HTR-8/SVneo (cell line): ENCODE measurements around the gene LRPAP1.
A peak's percentile ranks its signal among the peaks of the same experiment; 100 is the strongest.
"Not testable (repeated sequence)": the region's sequence is repeated elsewhere in the genome, so short reads cannot be mapped to it uniquely, and the experiment has no call there.

Source experiments
- DNase-seq: peaks from one replicate; pipeline ENCODE4 v3.0.0; 2011; ENCODE audit warnings: low spot score, mixed read lengths; ENCODE audit not compliant: insufficient read length
- FAIRE-seq: peaks from 2 replicates; lab custom pipeline; 2011; peaks lifted over from hg19 to GRCh38; lab: Jason Lieb, UNC

The LRPAP1 gene

DNA sequence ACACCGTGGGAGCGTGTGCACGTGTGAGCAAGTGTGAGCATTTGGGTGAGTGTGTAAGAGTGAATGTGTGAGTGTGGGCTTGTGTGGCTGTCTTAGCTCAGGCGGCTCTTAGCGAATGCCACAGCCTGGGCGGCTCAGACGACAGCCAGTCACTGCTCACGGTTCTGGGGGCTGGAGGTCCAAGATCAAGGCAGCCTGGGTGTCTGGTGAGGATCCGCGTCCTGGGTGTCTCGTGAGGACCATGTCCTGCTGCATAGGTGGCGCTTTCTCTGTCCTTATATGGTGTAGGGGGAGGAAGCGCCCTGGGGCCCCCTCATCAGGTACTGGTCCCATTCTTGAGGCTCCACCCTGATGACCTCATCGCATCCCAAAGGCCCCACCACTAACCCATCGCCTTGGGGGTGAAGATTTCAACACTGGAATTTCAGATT, 64.6 kb downstream of the LRPAP1 start:
- no peak for FAIRE-seq

GRCh38 chr4:3466691-3467600, 65.3 kb downstream of the LRPAP1 start:
- FAIRE-seq (no peak), DNase-seq (no peak)

More for the DNA sequence above, 64.6 kb downstream of the LRPAP1 start:
- no peak for DNase-seq

DNA sequence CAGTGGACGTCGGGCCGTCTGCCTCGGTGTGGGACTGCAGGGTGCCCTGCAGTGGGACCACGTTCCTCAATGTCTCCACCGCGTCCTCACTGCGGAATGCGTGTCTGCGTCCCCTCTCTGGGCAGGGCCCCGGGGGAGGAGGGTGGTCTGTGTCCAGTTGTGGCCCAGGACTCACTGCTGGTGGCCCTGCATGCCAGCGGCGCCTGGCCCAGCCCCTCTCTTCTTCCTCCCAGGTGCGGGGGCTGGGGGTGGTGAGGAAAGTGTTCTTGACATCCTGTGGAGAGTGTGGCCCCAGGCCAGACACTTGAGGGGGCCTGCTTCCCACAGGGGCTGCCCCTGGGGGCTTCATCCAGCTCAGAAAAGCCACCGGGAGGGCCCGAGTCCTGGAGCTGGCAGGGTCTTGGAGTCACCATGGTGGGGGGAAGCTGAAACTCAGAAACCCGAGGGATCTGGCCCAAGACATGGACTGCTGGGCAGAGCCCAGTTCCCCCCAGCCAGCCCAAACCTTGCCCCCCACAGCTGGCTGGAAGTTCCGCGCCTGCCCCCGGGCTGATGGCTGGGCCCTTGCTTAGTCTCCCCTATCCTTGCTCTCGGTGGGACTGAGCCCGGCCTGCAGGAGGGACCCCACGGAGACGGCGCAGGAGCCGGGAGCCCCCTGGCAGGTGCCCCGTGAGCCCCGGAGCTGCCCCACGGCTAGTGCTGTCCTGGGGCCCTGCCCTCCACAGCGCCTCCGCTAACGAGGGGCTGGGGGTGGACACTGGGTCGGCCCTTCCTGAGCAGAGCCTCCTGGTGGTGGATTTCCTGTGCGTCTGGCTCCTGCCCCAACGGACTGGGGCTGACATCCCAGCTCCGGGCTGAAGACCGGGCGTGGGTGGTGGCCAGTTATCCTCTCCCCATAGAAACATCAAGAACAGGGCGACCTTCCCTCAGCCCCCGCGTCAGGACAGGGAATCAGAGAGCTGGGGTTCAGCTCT, 66.2 kb downstream of the LRPAP1 start:
- no peak for DNase-seq
- FAIRE-seq: no peak

DNA sequence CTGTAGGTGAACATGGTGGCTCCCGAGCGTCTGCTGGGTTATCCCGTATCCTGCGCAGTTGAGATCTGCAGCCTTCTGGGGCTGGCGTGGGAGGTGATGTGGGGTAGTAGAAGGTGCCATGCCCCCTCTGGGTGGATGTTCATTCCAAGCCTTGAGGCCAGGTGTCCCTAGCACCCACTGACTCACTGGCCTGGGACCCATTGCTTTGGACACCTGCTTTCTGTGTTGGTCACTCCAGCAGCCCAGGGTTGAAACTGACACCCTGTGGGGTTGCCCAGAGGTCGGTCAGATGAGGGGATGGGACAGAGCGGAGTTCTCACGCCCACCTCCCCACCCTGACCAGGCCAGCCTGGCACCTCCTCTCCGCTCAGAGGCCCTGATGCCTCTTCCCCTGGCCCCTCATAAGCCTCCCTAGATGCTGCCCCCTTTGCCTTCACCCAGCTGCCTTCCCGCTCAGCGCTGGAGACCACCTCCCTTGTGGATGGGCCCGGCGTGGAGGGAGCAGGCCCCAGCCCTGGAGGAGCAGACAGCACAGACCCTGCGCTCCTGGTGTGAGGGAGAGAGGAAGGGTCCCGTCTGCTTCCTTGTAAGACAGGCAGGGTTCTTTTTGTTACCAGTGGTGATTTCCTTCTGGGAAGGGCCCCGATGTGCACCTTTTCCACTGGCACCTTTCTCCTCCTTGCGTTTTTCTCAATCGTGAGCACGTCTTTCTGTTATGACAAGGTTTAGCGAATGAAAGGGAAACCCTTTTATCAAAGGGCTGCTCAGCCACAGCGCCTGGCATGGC, 67.1 kb downstream of the LRPAP1 start:
- no peak for DNase-seq
- FAIRE-seq: no peak

DNA sequence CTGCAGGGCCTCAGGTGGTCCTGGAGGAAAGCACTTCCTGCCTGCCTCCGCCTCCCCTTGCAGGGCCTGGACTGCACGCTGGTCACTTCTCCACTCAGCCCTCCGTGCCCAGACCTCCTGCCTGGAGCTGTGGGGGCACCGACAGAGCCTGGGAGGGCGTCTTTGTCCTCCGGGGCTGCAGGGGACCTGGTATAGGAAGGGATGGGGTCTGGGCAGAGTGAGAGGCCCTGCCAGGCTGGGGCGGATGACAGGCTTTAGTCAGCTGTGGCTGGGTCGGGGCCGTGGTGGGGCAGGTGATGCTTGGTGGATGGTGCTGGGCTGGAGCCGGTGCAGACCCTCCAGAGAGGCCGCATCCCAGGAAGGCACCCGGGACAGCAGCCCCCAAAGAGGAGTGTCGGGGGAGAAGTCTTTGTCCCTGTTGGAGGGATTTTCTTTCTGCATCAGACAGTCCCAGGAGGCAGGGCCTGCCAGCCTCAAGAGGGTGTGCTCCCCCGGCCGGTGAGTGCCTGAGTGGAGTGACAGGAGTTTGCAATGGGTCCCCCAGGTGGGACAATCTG, 67.8 kb downstream of the LRPAP1 start:
- DNase-seq (no peak), FAIRE-seq (no peak)

DNA sequence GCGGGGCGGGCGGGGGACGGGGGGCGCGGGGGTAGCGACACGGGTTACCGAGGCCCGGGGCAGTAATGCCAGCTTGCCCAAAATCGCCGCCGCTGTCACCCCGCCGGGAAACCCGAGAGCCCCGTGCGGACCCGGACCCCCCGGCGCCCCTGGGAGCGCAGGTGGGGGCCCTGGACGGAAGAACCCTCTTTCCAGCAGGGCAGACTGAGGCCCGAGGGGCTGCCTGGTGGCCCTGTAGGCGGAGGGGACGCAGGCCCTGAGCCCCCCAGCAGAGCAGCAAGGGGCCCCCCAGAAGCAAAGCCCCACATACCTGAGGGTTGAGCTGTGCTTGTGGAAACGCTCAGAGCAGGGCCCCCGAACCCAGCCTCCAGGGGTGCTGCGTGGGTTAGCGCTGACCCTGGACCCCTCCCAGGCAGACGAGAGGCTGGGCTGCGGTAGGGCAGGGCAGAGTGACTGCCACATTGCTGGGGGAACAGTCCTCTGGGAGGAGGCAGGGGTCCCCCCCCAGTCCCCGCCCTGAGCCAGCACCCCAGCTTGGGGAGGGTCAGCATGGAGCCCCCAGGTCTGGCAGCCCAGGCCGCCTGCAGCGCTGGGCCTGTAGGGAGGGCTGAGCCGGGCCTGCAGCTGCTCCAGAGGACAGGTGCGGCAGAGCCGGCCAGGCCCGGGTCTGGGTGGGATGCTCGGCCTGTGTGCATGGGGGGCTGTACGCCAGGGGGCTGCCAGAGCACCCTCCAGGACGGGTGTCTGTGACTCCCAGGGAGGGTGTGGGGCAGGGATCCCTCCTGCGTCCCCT, 68.5 kb downstream of the LRPAP1 start:
- DNase-seq: no peak
- no peak for FAIRE-seq

- FAIRE-seq: no peak
These were observed 69.3 kb downstream of the LRPAP1 start, which contains the start of gene DOK7 for GRCh38 chr4:3462790-3463415. DOK7 (plus strand) TSS chr4:3463306; CDS start chr4:3463376, 70 bp downstream.

DNA sequence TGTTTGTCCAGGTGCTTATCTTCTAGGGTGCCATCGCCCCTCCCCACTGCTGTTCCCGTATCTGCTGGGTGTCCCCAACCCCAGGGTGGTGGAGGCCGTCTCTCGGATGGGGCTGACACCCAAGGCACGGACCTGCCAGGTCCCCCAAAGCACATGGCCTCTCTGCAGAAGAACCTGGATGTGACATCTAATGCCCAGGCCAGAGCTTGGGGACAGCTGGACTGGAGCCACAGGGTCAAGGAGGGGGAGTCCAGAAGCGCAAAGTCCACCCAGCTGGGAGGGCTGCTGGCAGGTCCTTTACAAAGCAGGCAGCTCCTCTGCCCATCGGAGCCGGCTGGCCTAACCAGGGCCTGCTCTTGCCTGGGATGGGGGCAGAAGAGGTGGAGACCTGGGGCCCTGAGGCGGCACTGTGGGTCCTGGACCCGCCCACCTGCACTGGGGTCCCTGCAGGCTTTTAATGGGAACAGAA, 69.9 kb downstream of the LRPAP1 start:
- DNase-seq: no peak
- no peak for FAIRE-seq

More at GRCh38 chr4:3462790-3463415, 69.3 kb downstream of the LRPAP1 start, which contains the start of gene DOK7:
- no peak for DNase-seq

DNA sequence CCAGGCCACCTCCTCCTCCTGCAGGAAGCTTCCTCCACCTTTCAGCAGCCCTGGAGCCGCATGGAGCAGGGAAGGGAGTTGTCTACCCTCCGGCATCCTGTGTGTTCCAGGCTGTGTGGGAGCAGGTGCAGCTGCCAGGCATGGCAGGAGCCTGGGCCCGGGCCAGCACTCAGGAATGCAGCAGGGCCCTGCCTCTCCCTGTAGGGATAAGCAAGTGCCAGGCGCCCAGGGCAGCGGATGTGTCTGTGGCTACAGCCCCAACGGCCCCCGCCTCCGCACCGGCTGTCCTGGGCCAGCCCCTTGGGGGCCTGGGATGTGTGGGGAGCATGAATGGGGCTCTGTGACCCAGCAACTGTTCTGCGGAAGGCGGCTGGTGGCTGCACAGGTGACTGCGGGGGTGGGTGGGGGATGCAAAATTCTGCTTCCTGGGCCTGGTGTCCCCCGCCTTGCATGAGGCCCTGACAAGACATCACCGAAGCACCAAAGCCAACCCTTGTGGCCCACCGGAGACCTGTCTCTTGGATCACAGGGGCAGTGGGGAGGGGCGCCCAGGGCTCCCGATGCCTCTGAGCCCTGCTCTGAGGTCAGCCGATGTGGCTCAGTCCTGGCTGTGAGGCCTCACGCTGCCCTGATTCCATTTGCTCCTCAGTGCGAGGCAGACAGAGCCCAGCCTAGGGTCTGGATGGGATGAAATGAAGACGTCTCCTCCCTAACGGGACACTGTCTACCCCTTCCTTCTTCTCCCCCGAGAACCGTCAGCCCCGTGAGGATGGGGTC, 70.5 kb downstream of the LRPAP1 start:
- FAIRE-seq: no peak

GRCh38 chr4:3460926-3461325, 71.3 kb downstream of the LRPAP1 start:
- no peak for FAIRE-seq
- DNase-seq: no peak

More for the DNA sequence above, 70.5 kb downstream of the LRPAP1 start:
- DNase-seq: no peak

- FAIRE-seq: peak; percentile 20
- not testable (repeated sequence) for DNase-seq
These were observed 73.1 kb downstream of the LRPAP1 start for GRCh38 chr4:3459156-3459555.

- no peak for FAIRE-seq
- no peak for DNase-seq
These were observed 73.9 kb downstream of the LRPAP1 start for GRCh38 chr4:3458371-3458770.

GRCh38 chr4:3455596-3455995, 76.6 kb downstream of the LRPAP1 start:
- DNase-seq, FAIRE-seq: not testable (repeated sequence)
